Dermis microvascular lymphatic vessel endothelial cell (primary cell): Measurements from ENCODE around the gene HEG1. TPM values are rescaled to one million over a fixed set of nuclear protein-coding genes. Genes with fewer than 3 reads are reported as not detected.

Source experiments
- DNase-seq, 2 donors: peaks; one replicate each; pipeline versions ENCODE4 v3.0.0 to v3.0.0-alpha.2; 2010; ENCODE audit warnings: low read depth in 2 of 2
- total RNA-seq: library from RNA; depleted of rRNA; stranded (reverse); fragments of >200 nt; gene quantifications from 2 replicates; pipeline ENCODE4 v1.2.1, GENCODE V29; 2014

The HEG1 gene
- total RNA-seq, 1 donor from 2014 or later = 19.0 TPM

DNA sequence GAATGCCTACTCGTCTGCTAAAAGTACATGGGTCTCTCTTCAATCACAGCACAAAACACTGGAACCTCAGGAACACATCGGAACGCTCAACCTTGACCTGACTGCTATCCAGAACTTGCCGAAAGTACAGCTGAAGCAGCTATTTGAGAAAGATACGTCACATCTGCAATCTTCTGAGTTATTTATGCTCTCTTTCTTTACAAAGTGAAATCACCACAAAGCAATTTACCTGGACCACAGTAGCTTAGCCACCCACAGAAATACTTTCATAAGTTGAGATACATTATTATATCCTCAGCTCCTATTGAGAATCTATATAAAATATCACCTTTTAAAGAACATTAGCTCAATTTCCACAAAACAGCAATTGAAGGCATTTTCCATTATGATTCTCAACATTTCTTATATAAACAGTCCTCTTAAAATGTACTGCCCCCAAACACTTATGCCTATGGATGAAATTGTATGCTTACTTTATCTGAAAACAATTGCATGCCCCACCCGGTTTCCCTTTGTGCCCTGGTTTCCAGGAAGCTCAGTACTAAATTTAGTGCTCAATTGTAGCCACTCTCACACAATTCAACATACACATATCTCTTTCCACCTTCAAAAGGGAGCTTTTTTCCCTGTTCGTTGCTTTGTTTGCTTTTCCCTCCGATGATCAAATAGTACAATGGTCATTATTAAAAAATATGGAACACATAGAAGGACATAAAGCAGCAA is 31.8 kb downstream of the HEG1 start:
- peak; percentile 57 to 79 for DNase-seq

DNA sequence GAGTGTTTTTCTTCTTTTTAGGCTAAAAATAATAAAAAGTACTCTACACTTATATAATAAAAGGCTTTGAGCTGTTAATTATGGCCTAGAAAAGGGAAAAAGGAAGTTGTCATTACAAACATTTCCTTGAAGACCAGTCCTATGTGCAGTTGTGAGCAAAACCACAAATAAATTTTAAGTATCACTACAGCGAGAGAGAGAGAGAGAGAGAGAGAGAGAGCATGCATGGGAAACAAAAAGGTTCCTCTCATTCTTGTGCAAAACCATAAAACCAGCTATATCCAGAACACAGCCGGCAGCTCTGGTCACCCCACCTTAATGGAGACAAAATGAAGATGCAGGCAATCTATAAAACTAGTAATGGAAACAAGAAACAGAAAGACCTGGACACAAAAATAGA is 33.6 kb downstream of the HEG1 start:
- no peak for DNase-seq

DNA sequence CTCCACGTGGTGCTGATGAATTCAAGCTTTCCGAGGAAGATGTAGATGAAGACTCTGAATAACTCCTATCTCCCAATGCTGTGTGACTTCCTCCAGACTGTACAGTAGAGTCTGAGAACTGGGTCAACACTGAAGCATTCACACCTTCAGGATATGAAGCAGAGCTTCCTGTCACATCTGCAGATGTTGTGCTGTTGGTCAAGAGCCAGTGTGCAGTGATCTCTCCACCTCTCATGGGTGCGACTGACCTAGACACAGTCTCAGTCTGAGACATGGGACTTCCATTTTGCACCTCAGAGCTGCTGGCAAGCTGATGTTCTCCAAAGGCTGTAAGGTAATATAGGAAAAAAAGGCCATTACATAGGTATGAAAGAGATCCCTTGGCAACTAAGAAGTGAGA is 36.5 kb downstream of the HEG1 start:
- DNase-seq = no peak

DNA sequence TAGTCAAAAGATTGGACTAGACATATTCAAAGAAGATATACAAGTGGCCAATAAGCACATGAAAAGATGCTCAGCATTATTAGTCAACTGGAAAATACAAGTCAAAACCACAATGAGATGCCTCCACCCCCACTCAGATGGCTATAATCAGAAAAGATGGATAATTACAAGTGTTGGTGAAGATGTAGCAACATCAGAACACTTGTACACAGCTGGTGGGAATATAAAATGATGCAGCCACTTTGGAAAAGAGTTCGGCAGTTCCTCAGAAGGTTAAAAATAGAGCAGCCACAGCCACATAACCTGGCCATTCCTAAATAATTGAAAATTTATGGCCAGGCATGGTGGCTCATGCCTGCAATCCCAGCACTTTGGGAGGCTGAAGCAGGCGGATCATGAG is 38.4 kb downstream of the HEG1 start:
- no peak for DNase-seq

DNA sequence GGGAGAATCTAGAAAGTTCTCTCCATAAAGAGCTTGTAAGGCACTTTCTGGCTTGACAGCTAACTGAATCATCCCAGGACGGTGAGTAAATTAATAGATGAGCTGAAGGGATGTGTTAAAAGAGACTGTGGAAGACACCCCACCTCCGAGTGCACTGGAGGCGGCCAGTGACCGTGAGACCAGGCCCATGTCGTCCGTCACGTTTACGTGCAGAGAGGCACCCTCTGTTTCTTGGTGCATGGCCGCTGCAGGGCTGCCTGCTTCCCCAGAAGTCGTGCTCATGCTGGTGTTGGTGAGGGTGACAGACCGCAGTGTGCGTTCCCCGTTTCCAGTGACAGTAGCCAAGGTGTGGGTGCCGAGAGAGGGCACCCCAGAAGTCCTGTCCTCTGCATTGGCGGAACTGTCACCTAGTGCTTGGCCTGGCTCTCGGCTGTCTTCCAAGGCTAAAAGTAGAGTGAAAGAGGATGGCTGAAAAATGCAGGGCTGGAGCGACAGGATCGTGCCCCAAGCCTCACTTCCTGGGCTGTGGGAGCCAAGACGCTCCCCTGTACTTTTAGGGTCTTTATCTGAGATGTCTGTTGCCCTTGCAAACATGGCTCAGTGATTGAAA is 41.1 kb downstream of the HEG1 start:
- no peak for DNase-seq

DNA sequence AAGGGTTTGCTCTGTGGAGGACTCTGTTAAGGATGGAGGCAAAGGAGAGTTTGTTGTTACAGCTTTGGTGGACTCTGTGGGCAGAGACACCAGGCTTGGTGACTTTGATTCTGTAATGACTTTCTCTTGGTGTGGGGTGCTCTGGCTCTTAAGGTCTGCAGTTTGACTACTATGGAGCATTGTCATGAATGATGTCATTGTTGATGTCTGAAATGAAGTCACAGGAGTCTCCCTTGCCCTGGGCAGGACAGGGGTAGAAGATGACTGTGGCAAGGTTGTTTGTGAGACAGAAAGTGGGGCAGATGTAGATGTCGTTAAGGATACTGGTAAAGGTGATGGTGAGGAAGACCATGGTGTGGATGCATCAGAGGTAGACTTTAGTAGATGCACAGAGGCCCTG is 42.7 kb downstream of the HEG1 start:
- DNase-seq = no peak

DNA sequence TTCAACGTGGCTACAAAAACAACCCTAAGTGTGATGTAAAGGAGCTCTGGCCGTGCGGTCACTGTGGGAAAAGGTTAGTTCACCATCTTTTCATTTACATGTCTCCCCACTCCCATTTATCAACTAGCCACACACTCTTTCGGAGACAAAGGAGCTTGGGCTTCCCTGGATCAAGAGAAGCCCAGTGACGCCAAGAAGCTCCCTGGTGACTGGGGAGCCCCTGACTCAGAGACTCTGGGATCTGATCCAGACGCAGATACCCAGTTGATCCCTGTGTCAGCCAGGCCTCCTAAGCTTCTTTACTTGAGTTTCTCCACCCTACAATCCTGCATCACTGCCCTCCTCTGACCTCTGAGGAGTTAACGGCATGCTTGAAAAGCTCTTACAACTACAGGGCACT is 43.9 kb downstream of the HEG1 start:
- DNase-seq = no peak

DNA sequence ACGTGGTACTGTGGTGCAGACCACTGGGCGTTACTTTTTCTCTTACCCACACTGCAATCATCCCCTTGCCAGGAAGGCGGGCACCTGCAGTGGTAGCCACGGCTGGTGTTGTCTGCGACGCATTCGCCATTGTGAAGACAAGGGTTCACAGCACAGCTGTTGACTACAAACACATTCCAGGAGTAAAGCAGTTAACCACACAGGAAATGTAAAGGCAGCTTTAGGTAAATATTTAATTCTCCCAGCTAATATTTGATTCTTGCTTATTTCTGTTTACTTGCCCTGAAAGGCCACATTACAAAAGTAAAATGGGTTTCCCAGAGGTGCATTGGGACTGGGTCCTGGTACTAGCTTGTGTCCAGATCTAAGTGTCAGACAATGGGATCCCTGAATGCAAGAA is 45.4 kb downstream of the HEG1 start:
- DNase-seq = no peak

DNA sequence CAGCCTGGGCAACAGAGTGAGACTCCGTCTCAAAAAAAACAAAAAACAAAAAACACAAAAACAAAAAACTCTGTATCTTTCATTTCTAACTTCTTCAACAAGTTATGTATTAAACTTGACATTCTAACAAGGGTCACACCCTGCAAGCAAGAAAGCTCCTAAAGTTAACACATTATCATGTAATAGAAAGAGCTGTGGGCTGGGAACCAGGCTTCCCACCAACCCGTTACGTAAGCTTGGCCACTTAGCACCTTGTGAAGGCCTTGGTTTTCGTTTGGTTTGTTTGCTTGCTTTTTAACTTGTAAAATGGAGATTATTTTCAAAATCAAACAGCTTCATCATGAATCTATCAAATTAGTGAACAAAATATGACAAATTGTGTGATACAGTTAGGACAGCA is 47.0 kb downstream of the HEG1 start:
- no peak for DNase-seq

DNA sequence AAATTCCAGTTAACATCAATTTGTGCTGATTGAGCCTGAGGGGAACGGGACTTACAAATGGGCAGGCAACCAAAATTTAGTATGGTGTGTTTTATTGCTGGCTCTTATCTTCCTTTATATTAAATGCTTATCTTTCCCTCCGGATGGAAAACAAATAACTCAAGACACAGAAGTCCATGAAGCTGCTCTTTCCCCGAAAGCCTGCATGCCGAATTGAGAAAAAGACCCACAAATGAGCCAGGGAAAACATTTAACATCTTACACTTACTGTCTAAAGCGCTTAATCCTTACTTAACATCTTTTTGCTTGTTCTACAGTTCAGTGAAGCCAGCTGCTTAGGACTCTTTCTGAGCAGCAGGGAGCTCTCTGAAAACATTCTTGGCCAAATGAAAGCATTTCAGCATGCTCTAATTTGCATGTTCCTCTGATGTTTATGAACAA is 49.5 kb downstream of the HEG1 start:
- DNase-seq = no peak

DNA sequence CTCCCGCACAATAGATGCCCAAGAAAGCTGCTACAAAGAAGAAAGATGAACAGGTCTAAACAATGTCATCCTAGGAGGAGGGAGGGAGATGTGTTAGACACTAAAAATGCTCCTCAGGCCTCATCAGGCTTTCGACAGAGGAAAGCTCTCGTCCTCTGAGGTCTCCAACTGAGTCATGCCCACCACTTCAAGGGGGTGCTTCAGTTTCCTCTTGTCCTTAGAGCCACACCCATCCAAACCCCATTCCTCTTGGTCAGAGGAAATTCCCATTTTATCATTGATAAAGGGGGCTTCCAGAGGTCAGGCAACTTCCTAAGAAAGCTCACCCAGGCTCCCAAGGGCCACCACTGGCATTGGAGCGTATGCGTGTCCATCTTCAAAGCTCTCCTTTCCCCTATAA is 50.1 kb downstream of the HEG1 start:
- no peak for DNase-seq

DNA sequence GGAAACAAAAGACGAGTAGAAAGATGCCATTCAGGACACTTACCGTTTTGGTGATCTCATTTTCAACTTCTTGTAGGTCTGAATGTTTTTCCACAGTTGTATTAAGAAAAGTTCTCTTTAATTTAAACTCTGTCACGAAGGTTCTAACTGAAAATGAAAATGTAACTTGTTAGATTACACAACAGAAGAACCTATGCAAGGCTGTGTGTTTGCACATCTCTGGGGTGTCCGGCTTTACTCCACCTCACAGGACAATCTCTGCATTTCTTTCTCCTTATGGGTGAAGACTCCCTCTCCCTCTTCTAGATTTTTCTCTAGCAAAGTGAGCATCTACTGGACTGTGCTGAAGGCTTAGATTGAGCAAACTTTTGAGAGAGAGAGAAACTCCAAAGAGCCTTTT is 50.6 kb downstream of the HEG1 start:
- no peak for DNase-seq

DNA sequence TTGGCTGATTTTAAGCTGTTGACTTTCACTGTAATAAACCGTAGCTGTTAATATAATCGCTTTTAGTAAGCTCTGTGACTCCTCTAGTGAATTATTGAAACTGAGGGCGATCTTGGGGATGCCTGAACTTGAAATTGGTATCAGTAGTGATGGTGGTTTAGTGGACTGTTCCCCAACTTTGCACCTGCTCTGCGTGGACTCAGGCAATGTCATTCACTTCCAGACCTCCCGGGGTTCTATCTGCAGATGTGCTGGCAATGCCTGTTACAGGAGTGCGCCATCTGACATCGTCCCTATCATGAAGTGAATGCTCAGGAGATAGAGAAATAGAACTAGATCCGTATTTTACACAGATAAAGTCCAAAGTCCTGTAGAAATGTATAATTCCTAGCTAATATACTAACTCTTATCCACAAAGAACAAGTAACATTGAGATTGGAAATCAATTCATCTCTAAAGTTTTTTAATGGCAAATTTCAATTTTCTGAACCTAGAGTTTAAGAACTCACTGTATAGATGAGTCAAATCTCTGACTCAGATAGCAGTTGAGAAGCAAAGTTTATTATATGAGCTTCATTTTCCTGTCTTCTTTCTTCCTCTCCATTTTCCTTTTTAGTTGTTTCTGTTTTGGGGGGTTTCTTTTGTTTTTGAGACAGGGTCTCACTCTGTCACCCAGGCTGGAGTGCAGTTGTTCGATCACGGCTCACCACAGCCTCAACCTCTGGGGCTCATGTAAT is 51.8 kb downstream of the HEG1 start:
- no peak for DNase-seq

DNA sequence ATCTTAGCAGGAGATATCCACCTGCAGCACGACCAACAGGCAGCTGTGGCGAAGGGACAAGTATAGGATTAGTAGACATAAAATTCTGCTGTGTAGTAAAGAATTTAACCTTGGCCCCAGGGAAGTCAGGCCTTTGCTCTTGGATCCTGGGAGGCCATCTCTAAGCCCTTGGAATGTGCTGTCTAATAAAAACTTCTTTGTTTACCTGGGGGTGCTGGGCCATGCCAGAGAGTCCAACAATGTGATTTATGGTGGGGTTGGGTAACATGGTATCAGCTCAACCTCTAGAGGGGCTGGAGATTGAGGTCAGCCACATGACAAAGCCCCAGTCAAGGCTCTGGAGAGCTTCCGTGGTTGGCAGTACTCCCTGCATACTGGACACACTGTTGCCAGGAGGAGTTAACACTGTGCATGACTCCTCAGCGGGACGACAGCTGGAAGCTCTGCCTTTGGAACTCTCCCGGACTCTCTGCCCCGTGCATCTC is 52.4 kb downstream of the HEG1 start:
- no peak for DNase-seq

DNA sequence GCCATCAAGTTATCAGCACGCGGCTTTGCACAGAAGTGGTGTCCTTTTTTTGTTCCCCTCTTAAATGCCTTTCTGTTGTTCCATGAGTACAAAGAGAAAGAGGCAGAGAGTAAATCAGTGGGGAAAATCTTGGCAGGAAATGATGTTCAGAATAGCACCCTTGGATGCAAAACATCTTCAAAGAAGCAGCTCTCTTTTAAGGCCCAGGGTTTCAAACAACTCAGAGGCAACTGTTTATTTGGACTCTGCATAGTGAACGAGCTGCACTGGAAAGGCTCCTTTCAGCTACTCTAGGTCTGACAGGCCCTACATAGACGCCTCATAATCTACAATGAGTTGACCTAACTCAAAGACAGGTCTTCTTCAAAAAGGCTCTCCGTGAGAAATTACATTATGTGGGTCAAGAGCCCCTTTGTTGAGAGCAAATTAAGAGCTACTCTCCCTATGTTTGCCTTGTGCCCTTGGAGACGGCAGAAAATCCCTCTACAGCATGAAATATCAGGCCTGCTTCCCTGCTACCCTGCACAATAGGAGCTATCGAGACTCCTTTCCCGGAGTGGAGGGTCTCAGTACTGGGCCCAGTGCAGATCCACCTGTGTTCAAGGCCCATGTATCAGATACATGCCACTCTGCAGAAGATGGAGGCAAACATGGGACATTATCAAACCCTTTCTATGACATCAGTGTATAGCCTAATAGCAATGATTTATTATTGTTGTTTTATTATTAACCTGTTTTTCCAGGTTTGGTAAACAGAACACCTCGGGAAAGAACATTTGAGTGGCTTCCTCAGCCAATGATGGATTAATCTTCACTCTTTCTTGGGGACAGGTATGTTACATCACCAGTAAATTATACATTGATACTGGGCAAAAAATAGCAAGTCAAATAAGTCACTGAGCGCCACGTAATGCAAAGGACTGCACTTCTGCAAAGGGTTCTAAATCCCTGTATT is 53.1 kb downstream of the HEG1 start:
- no peak for DNase-seq

DNA sequence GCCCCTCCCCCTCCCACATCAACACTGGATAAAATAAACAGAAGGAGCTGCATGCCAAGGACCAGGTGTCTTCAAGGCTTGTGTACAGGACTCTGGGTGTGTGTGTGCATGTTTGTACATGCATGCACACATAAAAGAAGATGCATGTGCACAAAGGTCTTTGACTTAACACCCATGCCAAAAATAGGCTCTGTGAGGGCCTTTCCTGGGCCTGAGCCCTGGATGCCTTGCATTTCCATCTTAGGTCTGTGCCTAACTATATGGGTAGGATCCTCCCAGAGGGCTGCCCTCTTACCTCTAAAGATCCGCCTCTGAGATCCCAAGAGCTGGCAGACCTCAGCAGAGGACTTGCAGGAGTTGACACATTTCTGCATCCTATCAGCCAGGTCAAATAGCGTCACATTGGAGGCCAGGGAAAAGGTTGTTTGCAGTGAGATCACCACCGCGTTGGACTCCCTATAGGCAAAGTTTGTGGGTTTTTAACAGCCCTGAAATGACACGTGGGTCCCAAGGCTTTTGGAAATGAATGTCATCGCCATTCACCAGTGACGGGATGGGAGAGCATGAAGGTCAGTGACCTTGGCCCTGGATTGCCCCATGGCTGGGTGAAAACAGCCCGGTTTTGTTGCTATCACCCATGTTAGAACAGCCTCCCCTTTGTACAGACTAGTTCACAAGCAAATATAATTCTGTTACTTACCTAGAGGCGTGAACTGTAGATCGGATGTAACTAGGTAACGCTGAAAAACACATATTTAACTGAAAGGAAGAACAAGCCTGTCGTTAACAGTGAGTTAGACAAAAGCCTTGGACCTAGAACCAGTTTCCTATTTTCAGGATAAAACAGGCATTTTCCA is 54.0 kb downstream of the HEG1 start:
- DNase-seq = no peak

DNA sequence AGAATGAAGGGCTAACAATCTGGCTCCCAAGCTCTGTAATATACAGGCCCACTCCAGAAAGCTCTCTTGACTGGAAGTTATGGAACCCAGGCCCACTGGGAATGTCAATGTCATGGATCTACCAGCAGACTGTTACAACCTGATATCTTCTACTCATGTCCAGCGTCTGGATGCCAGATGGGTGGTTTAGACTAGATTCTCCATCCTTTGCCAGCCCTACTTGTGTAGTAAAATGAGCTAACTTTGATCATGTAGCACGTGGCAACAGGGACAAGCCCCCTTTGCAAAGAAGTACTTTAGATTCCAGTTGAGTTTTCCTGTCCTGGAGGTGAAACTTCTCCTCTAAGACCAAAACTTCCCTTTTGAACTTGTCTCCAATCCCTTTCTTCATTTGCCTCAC is 55.1 kb downstream of the HEG1 start:
- DNase-seq = no peak

DNA sequence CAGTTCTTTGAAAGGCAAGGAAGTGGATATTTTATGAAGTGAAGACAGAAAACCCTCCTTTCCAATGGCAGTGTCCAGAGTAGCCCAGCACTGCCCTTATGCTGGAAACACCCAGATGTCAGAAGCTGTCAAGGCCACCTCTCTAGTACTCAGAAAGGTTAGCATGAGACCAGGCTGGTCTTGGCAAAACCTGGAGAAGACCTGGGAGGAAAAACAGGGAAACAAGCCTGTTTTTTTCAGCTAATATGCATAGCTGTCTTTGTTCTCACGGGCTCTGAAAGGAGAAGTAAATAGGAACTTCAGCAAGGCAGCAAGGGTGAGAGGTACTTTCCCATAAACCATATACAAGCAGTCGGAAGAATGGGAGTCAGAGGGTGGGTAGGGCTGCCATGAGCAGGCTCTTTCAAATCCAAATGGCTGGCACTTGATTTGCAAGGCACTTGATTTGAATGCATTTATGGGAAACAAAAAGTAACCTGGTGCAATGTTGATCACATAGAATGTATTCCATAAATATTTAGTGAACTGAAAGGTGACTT is 55.8 kb downstream of the HEG1 start:
- no peak for DNase-seq

DNA sequence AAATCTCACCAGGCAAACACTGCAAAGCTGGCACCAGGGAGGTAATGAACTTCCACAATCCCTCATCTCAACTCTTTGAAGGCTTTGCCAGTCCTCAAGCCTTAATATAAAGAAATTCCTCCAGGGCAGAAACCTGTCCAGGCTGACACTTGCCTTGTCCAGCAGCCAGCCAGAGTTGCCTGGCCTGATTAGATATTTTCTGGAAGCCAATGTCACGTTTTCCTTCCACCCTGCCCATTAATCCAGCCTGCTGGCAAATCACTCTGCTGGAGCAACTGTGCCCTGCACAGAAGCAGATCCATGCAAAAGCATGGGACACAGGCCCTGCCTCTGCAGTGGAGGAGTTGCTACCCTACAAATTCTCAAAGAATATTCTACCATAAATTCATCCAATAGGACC is 56.5 kb downstream of the HEG1 start:
- DNase-seq = no peak

DNA sequence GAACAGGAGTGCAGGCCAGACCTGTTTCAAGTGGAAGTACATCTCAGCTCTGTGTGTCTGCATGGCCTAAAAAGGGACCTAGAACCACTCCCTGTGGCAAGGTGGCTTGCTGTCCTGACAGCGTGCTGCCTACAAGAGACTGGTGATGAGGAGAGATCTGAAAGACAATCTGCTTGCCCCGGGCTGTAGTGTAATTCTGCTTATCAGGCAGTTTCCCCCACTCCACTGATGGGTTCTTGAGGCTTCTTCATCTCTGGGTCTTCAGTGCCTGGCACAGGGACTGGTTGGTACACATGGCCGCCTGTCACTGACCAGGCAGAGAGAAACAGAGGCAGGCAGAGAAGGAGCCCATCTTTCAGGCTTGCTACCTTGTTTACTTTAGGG is 57.6 kb downstream of the HEG1 start:
- no peak for DNase-seq
